BE2C (cell line): Measurements from ENCODE around the gene LYSMD3.

ENCODE experiments used
- DNase-seq: peaks from one replicate; pipeline ENCODE4 v3.0.0-alpha.2; 2020
- H3K27me3 ChIP-seq: fragments of 250-450 bp; sonication (Bioruptor Pico); 2 replicates; pipeline ENCODE4 v1.5.1; 2020; ENCODE audit warnings: mild to moderate bottlenecking
- H3K36me3 ChIP-seq: fragments of 250-450 bp; sonication (Bioruptor Pico); 2 replicates; pipeline ENCODE4 v1.5.1; 2020; ENCODE audit warnings: mild to moderate bottlenecking
- H3K4me1 ChIP-seq: fragments of 250-450 bp; sonication (Bioruptor Pico); 2 replicates; pipeline ENCODE4 v1.5.1; 2020
- H3K4me3 ChIP-seq: 2 replicates; pipeline ENCODE4 v1.5.1; 2011; ENCODE audit warnings: low read depth, low read length
- H3K9me3 ChIP-seq: fragments of 250-450 bp; sonication (Bioruptor Pico); 2 replicates; pipeline ENCODE4 v1.5.1; 2020
- TF ChIP-seq, protein P1 (sequence below): IDR thresholded peaks from 2 replicates; pipeline ENCODE4 v1.5.1; 2012; ENCODE audit warnings: mild to moderate bottlenecking, low read depth, low read length

The LYSMD3 gene

DNA sequence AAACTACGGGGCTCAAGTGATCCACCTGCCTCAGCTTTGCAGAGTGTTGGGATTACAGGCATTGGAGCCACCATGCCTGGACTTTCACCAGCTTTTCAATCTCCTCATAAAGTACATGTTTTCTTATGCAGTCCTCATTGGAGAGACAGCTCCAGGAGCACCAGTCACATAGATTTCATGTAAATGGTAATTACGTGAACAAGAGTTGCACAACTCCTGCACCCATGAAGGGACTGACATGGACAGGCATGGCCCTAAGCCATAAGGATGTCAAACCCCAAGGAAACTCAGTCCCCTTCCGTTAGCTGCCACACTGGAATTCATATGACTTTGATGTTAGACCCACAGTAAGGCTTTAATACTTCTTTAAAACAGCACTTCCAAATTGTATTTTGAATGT lies 21.6 kb upstream of the LYSMD3 start:
- TF ChIP-seq, protein P1, sequence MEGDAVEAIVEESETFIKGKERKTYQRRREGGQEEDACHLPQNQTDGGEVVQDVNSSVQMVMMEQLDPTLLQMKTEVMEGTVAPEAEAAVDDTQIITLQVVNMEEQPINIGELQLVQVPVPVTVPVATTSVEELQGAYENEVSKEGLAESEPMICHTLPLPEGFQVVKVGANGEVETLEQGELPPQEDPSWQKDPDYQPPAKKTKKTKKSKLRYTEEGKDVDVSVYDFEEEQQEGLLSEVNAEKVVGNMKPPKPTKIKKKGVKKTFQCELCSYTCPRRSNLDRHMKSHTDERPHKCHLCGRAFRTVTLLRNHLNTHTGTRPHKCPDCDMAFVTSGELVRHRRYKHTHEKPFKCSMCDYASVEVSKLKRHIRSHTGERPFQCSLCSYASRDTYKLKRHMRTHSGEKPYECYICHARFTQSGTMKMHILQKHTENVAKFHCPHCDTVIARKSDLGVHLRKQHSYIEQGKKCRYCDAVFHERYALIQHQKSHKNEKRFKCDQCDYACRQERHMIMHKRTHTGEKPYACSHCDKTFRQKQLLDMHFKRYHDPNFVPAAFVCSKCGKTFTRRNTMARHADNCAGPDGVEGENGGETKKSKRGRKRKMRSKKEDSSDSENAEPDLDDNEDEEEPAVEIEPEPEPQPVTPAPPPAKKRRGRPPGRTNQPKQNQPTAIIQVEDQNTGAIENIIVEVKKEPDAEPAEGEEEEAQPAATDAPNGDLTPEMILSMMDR: no peak
- H3K27me3 ChIP-seq: peaks cover 47% of the 10 kb centered on the region
- H3K9me3 ChIP-seq: no peaks in the 10 kb centered on the region
- no peaks in the 10 kb centered on the region for H3K36me3 ChIP-seq
- no peak overlapping the region for H3K4me3 ChIP-seq
- H3K4me1 ChIP-seq: no peaks in the 10 kb centered on the region
- no peak for DNase-seq

DNA sequence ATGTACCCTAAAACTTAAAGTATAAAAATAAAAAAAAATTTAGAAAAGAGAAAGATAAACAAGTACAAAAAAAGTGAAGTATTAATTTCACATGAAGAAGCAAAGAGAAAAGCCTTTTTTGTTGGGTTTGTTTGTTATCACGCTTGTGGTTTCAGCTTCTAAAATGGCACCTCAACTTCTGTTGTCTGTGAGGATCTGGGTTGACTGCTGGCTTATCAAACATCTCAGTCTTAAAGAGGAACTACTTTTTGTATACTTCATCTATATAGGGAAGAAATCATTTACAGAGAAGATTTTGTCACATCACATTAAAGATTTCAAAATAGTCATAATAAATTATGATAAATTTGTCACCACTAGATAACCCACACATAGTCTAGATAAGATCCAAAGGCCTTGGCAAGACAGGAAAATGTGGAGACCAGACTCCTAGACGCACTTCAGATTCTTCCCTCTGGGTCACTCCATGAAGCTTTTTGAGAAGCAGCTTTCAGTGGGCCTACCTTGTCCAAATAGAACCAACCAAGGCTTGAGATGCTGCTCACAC lies 20.4 kb upstream of the LYSMD3 start:
- H3K4me1 ChIP-seq: no peaks in the 10 kb centered on the region
- H3K27me3 ChIP-seq: peaks cover 40% of the 10 kb centered on the region
- H3K36me3 ChIP-seq: no peaks in the 10 kb centered on the region
- TF ChIP-seq, protein P1: no peak
- no peak for DNase-seq
- H3K9me3 ChIP-seq: no peaks in the 10 kb centered on the region
- H3K4me3 ChIP-seq: no peak overlapping the region

- Histone ChIP-seq H3K36me3 (no peaks in the 10 kb centered on the region), H3K4me1 (no peaks in the 10 kb centered on the region), H3K9me3 (no peaks in the 10 kb centered on the region), H3K4me3 (no peak overlapping the region), H3K27me3 (peaks cover 41% of the 10 kb centered on the region)
- DNase-seq: no peak
- TF ChIP-seq, protein P1: no peak
Observed at GRCh38 chr5:90549223-90549622, 19.8 kb upstream of the LYSMD3 start.

DNA sequence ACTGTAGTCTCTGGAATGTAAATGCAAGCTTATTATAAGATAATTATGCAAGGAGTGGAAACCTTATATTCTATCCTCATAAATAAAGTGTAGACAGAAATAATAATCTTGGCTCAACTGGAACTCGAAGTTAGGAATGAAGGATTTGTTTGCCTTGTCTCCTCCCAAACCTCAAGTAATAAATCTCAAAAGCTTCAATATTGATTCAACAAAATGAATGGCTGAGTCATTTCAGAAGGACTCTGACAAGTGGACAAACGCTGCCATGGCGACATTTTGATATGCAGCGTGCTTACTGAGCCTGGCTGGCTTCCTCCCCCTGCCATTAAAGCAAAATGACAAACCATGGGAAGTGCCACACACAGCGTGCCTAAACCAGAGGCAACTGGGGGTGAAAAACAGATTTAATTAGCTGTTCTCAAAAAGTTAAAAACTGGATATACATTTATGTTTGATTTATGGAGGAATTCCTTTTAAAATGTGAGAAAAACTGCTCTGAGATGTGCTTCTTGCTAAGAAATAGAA lies 18.7 kb upstream of the LYSMD3 start:
- H3K4me3 ChIP-seq: no peak overlapping the region
- no peaks in the 10 kb centered on the region for H3K9me3 ChIP-seq
- peak; percentile 16 for DNase-seq
- H3K4me1 ChIP-seq: no peaks in the 10 kb centered on the region; the same call in 1 of the 2 replicates
- peaks cover 39% of the 10 kb centered on the region for H3K27me3 ChIP-seq
- H3K36me3 ChIP-seq: no peaks in the 10 kb centered on the region
- TF ChIP-seq, protein P1: no peak

DNA sequence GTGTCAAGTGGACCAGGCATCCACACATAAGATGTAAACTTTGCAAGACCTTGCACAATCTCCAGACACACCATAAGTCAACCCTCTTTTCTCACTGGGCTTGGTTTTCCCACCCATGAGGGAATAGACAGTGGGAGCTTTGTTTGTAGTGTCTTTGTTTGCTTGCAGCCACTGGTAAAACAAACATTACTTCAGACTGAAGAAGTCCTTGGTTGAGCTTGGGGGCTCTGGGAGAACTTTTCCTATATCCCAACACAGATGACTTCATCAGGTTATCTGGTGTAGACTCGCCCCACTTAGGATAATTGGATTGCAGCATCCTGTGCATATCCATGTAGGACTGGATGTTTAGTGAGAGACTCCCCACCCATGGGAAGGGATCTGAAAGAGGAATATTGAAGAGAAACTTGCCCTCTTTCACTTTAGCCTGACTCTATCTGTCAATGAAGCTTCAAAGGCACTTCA lies 17.7 kb upstream of the LYSMD3 start:
- Histone ChIP-seq H3K4me1 (no peaks in the 10 kb centered on the region; the same call in 1 of the 2 replicates), H3K27me3 (peaks cover 35% of the 10 kb centered on the region), H3K36me3 (no peaks in the 10 kb centered on the region), H3K9me3 (no peaks in the 10 kb centered on the region), H3K4me3 (no peak overlapping the region)
- TF ChIP-seq, protein P1: no peak
- DNase-seq: no peak

GRCh38 chr5:90546216-90546837 lies 16.9 kb upstream of the LYSMD3 start:
- no peak overlapping the region for H3K4me3 ChIP-seq
- TF ChIP-seq, protein P1: no peak
- DNase-seq: no peak
- peaks cover 29% of the 10 kb centered on the region for H3K27me3 ChIP-seq
- H3K4me1 ChIP-seq: no peaks in the 10 kb centered on the region; the same call in 1 of the 2 replicates
- no peaks in the 10 kb centered on the region for H3K9me3 ChIP-seq
- no peaks in the 10 kb centered on the region for H3K36me3 ChIP-seq
